ENCODE measurements around the gene LIG3.

- TF ChIP-seq YY1 (IDR thresholded peaks at IDR 0.05; ENCODE audit: insufficient read depth, insufficient read length) (no peak), ZNF274 (IDR thresholded peaks at IDR 0.05; ENCODE audit: low read depth, low read length) (no peak), SUZ12 (IDR thresholded peaks at IDR 0.05; ENCODE audit: extremely low read depth, insufficient read depth, insufficient read length) (no peak)
Measured at GRCh38 chr17:34993031-34993430, 12.7 kb downstream of the LIG3 start.

Data from NT2/D1 (cell line).